CD14-positive monocyte (primary cell): ENCODE results near the gene CHN2. TPM values are rescaled to one million over a fixed set of nuclear protein-coding genes. Genes with fewer than 3 reads are reported as not detected.

ENCODE experiments used
- DNase-seq, 3 donors: peaks; one replicate each; pipeline ENCODE4 v3.0.0-alpha.2; 2011 to 2022
- H2AFZ ChIP-seq: 2 replicates; pipeline ENCODE4 v1.6.0; 2012; ENCODE audit warnings: mild to moderate bottlenecking, low read depth, low read length, inconsistent platforms; ENCODE audit not compliant: insufficient read depth, poor library complexity, severe bottlenecking
- H3K27ac ChIP-seq, 2 donors: 1 replicate in 1 of 2; 2 replicates in 1 of 2; pipeline ENCODE4 v1.5.1; 2012 to 2013; ENCODE audit warnings: low read length in 2 of 2, control low read depth in 1 of 2, inconsistent platforms in 1 of 2, low read depth in 1 of 2, mild to moderate bottlenecking in 1 of 2
- H3K27me3 ChIP-seq, 2 donors: one replicate each; pipeline versions ENCODE4 v1.6.0 to v1.6.1; 2011 to 2013; ENCODE audit warnings: low read length in 2 of 2; ENCODE audit not compliant: control insufficient read depth in 2 of 2, insufficient read depth in 2 of 2
- H3K36me3 ChIP-seq, 2 donors: replicated peaks in 1 of 2; 1 replicate in 1 of 2; 2 replicates in 1 of 2; pipeline versions ENCODE4 v1.5.1 to v1.6.1; 2012 to 2013; ENCODE audit warnings: low read length in 2 of 2, control low read depth in 1 of 2, inconsistent platforms in 1 of 2, mild to moderate bottlenecking in 1 of 2; ENCODE audit not compliant: insufficient read depth in 2 of 2, control insufficient read depth in 1 of 2
- H3K4me1 ChIP-seq, 2 donors: 1 replicate in 1 of 2; 2 replicates in 1 of 2; pipeline versions ENCODE4 v1.5.1 to v1.6.1; 2012 to 2013; ENCODE audit warnings: low read length in 2 of 2, control low read depth in 1 of 2, inconsistent platforms in 1 of 2, mild to moderate bottlenecking in 1 of 2, moderate library complexity in 1 of 2; ENCODE audit not compliant: insufficient read depth in 2 of 2, control insufficient read depth in 1 of 2
- H3K4me2 ChIP-seq: replicated peaks from 2 replicates; pipeline ENCODE3; 2012; ENCODE audit warnings: low read length, moderate library complexity, mild to moderate bottlenecking; ENCODE audit not compliant: poor library complexity, severe bottlenecking; ENCODE audit errors: extremely low read depth
- H3K4me3 ChIP-seq, 3 experiments: fragments of 200-600 bp in 1 of 3; sonication (generic) in 1 of 3; replicated peaks in 1 of 3; 1 replicate in 2 of 3; 2 replicates in 1 of 3; pipeline ENCODE4 v1.5.1; 2011 to 2013; ENCODE audit warnings: low read length in 3 of 3, mild to moderate bottlenecking in 3 of 3, control low read depth in 2 of 3, low read depth in 2 of 3, inconsistent platforms in 1 of 3, moderate library complexity in 1 of 3
- H3K79me2 ChIP-seq: 2 replicates; pipeline ENCODE4 v1.6.0; 2012; ENCODE audit warnings: mild to moderate bottlenecking, control low read depth, inconsistent platforms, low read length, moderate library complexity; ENCODE audit not compliant: insufficient read depth
- H3K9ac ChIP-seq: 2 replicates; pipeline ENCODE4 v1.6.0; 2017; ENCODE audit warnings: low read length, mild to moderate bottlenecking; ENCODE audit not compliant: insufficient read depth, poor library complexity, severe bottlenecking
- H3K9me3 ChIP-seq, 2 donors: replicated peaks in 1 of 2; 1 replicate in 1 of 2; 2 replicates in 1 of 2; pipeline versions ENCODE4 v1.5.1 to v1.6.1; 2012 to 2013; ENCODE audit warnings: low read length in 2 of 2, control low read depth in 1 of 2; ENCODE audit not compliant: control insufficient read depth in 1 of 2, insufficient read depth in 1 of 2
- H4K20me1 ChIP-seq: 2 replicates; pipeline ENCODE4 v1.6.0; 2012; ENCODE audit warnings: mild to moderate bottlenecking, low read length, control low read depth, moderate library complexity; ENCODE audit not compliant: insufficient read depth
- H3K27ac Mint-ChIP-seq, 7 donors: one replicate each; pipeline ENCODE4 v1.8.0; 2020; ENCODE audit warnings: mild to moderate bottlenecking in 7 of 7, mixed read lengths in 7 of 7, moderate library complexity in 6 of 7, inconsistent platforms in 2 of 7
- H3K27me3 Mint-ChIP-seq, 3 donors: one replicate each; pipeline ENCODE4 v1.8.0; 2021 to 2022; ENCODE audit warnings: low read depth in 3 of 3, mild to moderate bottlenecking in 3 of 3, mixed read lengths in 3 of 3, moderate library complexity in 3 of 3, inconsistent platforms in 1 of 3
- H3K36me3 Mint-ChIP-seq, 2 donors: one replicate each; pipeline ENCODE4 v1.8.0; 2020; ENCODE audit warnings: mixed read lengths in 2 of 2, inconsistent platforms in 1 of 2, mild to moderate bottlenecking in 1 of 2
- H3K4me1 Mint-ChIP-seq: one replicate; pipeline ENCODE4 v1.8.0; 2020; ENCODE audit warnings: mild to moderate bottlenecking, mixed read lengths
- H3K4me3 Mint-ChIP-seq, 2 donors: one replicate each; pipeline ENCODE4 v1.8.0; 2020; ENCODE audit warnings: mild to moderate bottlenecking in 2 of 2, mixed read lengths in 2 of 2, moderate library complexity in 1 of 2
- H3K9me3 Mint-ChIP-seq, 7 donors: one replicate each; pipeline ENCODE4 v1.8.0; 2020 to 2022; ENCODE audit warnings: mixed read lengths in 7 of 7, mild to moderate bottlenecking in 6 of 7, moderate library complexity in 6 of 7, inconsistent platforms in 2 of 7
- WGBS: methylation state at CpG from one replicate; pipeline ENCODE4 v1.1.5; 2013; ENCODE audit warnings: missing lambda C conversion rate; ENCODE audit not compliant: insufficient coverage; 5-methylcytosine and 5-hydroxymethylcytosine counted together
- intact Hi-C, 2 donors: fragments of 100-400 bp; cut with micrococcal nuclease; formaldehyde crosslinking; loops; one replicate each; pipeline versions ENCODE4 v1.15.0 to v1.15.1; 2023
- polyA plus RNA-seq, 3 donors: library from polyadenylated mRNA; depleted of rRNA in 1 of 3; unstranded in 2 of 3; stranded (reverse) in 1 of 3; fragments of 300-500 nt in 2 of 3; fragments of >200 nt in 1 of 3; fragmentation: Illumina TruSeq in 2 of 3; gene quantifications; 1 replicate in 2 of 3; 2 replicates in 1 of 3; pipeline ENCODE4 v1.2.3, GENCODE V29; 2012 to 2021
- TF ChIP-seq, protein P1 (sequence below): fragments of 200-600 bp; IDR thresholded peaks from one replicate; pipeline ENCODE4 v1.8.0; 2022; ENCODE audit warnings: antibody characterized with exemption, mild to moderate bottlenecking

The CHN2 gene
- polyA plus RNA-seq, 3 donors, result 26.6 to 66.5 (median 44.8) TPM

DNA sequence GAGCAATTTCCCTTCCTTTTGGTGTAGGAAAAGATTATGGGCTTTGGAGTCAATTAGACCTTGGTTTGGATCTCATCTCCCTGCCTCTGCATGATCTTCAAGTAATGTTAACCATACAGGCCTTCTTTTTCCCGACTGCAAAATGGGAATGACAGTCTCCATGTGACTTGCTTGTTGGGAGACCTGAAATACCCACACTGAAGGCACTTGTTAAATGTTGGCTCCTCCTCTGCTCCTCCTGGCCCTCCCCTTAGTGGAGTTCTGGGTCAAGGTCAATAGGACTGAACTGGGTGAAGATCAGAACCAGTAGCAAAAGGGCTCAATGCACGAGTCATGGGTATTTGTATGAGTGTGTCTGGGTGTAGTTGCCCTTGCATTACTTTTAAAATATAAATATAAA, 189.7 kb downstream of the CHN2 start:
- Mint-ChIP-seq H3K4me1 (peaks cover 3% of the 10 kb centered on the region), H3K9me3 (peaks cover 0 to 2% (median 0%) of the 10 kb centered on the region in 7 donors), H3K4me3 (no peak overlapping the region), H3K27ac (no peak overlapping the region), H3K36me3 (peaks cover 8 to 25% of the 10 kb centered on the region in 2 donors), H3K27me3 (no peaks in the 10 kb centered on the region)
- no peaks in the 10 kb centered on the region for H3K4me1 ChIP-seq
- no peaks in the 10 kb centered on the region for H3K27me3 ChIP-seq
- H3K79me2 ChIP-seq, result no peaks in the 10 kb centered on the region
- no peak overlapping the region for H3K9ac ChIP-seq
- peaks cover 26% of the 10 kb centered on the region for H4K20me1 ChIP-seq
- no peak overlapping the region for H2AFZ ChIP-seq
- H3K9me3 ChIP-seq, result no peaks in the 10 kb centered on the region
- no peak overlapping the region for H3K27ac ChIP-seq
- no peak overlapping the region for H3K4me2 ChIP-seq
- WGBS, result no CpG with 5 or more reads among the region's 2 CpGs
- intact Hi-C loops, result no loop called here
- DNase-seq, result no peak
- H3K36me3 ChIP-seq, result no peaks in the 10 kb centered on the region
- TF ChIP-seq, protein P1, sequence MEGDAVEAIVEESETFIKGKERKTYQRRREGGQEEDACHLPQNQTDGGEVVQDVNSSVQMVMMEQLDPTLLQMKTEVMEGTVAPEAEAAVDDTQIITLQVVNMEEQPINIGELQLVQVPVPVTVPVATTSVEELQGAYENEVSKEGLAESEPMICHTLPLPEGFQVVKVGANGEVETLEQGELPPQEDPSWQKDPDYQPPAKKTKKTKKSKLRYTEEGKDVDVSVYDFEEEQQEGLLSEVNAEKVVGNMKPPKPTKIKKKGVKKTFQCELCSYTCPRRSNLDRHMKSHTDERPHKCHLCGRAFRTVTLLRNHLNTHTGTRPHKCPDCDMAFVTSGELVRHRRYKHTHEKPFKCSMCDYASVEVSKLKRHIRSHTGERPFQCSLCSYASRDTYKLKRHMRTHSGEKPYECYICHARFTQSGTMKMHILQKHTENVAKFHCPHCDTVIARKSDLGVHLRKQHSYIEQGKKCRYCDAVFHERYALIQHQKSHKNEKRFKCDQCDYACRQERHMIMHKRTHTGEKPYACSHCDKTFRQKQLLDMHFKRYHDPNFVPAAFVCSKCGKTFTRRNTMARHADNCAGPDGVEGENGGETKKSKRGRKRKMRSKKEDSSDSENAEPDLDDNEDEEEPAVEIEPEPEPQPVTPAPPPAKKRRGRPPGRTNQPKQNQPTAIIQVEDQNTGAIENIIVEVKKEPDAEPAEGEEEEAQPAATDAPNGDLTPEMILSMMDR, result no peak
- H3K4me3 ChIP-seq, result no peak overlapping the region

DNA sequence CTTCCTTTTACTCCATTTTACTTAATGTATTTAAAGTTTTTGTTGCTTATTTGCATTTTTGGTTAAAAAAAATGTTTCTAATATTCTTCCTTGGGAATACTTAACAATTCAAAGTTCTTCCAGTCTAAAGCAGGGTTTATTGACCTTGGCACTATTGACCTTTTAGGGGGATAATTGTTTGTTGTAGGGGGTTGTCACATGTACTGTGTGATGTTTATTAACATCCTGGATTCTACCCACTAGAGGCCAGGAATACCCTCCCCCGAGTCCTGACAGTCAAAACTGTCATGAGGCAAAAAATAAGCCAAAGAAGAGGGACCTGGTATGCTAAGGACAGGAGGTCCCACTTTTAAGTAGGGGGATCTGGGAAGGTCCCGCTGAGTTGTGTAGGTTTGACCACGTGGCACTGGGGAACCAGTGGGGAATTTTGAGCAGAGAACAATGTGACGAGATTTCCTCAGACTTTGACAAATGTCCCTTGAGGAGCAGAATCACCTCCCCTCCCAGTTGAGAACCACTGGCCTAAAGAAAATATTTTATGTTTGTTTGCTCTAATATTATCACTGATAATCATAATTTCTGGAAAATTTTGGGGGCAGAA, 190.7 kb downstream of the CHN2 start:
- Histone ChIP-seq H3K79me2 (no peaks in the 10 kb centered on the region), H3K4me2 (no peak overlapping the region), H3K27me3 (no peaks in the 10 kb centered on the region), H3K9me3 (no peaks in the 10 kb centered on the region), H3K9ac (no peak overlapping the region), H4K20me1 (peaks cover 28% of the 10 kb centered on the region), H3K4me1 (no peaks in the 10 kb centered on the region), H3K4me3 (no peak overlapping the region), H3K27ac (no peak overlapping the region), H2AFZ (no peak overlapping the region), H3K36me3 (no peaks in the 10 kb centered on the region)
- no CpG with 5 or more reads among the region's 4 CpGs for WGBS
- intact Hi-C loops, result no loop called here
- Mint-ChIP-seq H3K4me3 (no peak overlapping the region), H3K36me3 (peaks cover 5 to 24% of the 10 kb centered on the region in 2 donors), H3K9me3 (peaks cover 0 to 2% (median 0%) of the 10 kb centered on the region in 7 donors), H3K27ac (peak overlapping the region in 1 of 7 donors; percentile 7), H3K4me1 (peaks cover 3% of the 10 kb centered on the region), H3K27me3 (no peaks in the 10 kb centered on the region)
- no peak for DNase-seq
- TF ChIP-seq, protein P1, result no peak
